Endodermal cell (in vitro differentiated cells): ENCODE results near the gene TYK2. TPM values are rescaled to one million over a fixed set of nuclear protein-coding genes. Genes with fewer than 3 reads are reported as not detected.

Source experiments
- DNase-seq: peaks from one replicate; pipeline ENCODE4 v3.0.0-alpha.2; 2017
- H3K27ac ChIP-seq: 2 replicates; pipeline ENCODE4 v1.5.1; 2013; ENCODE audit warnings: mild to moderate bottlenecking, low read depth, low read length, moderate library complexity
- H3K27me3 ChIP-seq: 2 replicates; pipeline ENCODE4 v1.6.1; 2013; ENCODE audit warnings: mild to moderate bottlenecking, low read length, moderate library complexity; ENCODE audit not compliant: insufficient read depth, control insufficient read depth, poor library complexity, severe bottlenecking
- H3K36me3 ChIP-seq: 2 replicates; pipeline ENCODE4 v1.7.0; 2013; ENCODE audit warnings: mild to moderate bottlenecking, low read length, moderate library complexity; ENCODE audit not compliant: control insufficient read depth, insufficient read depth
- H3K4me1 ChIP-seq: one replicate; pipeline ENCODE4 v1.7.0; 2013; ENCODE audit warnings: low read length; ENCODE audit not compliant: control insufficient read depth, insufficient read depth
- H3K4me3 ChIP-seq: 2 replicates; pipeline ENCODE4 v1.5.1; 2013; ENCODE audit warnings: mild to moderate bottlenecking, low read length, moderate library complexity
- H3K9ac ChIP-seq: 2 replicates; pipeline ENCODE4 v1.6.1; 2013; ENCODE audit warnings: mild to moderate bottlenecking, low read length, moderate library complexity; ENCODE audit not compliant: poor library complexity, severe bottlenecking; ENCODE audit errors: extremely low read depth
- H3K9me3 ChIP-seq: 2 replicates; pipeline ENCODE4 v1.6.1; 2013; ENCODE audit warnings: mild to moderate bottlenecking, low read length, moderate library complexity; ENCODE audit not compliant: control insufficient read depth
- H3K27ac Mint-ChIP-seq: 2 replicates; pipeline ENCODE4 v1.8.0; 2020; ENCODE audit warnings: mixed read lengths
- H3K27me3 Mint-ChIP-seq: 2 replicates; pipeline ENCODE4 v1.8.0; 2021; ENCODE audit warnings: mild to moderate bottlenecking, mixed read lengths; ENCODE audit not compliant: insufficient read depth
- H3K36me3 Mint-ChIP-seq: 2 replicates; pipeline ENCODE4 v1.8.0; 2020; ENCODE audit warnings: low read depth, mixed read lengths
- H3K4me1 Mint-ChIP-seq: 2 replicates; pipeline ENCODE4 v1.8.0; 2020; ENCODE audit warnings: mixed read lengths
- H3K4me3 Mint-ChIP-seq: 2 replicates; pipeline ENCODE4 v1.8.0; 2020; ENCODE audit warnings: mild to moderate bottlenecking, moderate library complexity, mixed read lengths
- H3K9me3 Mint-ChIP-seq: 2 replicates; pipeline ENCODE4 v1.8.0; 2020; ENCODE audit warnings: mild to moderate bottlenecking, mixed read lengths
- CTCF ChIP-seq: fragments of 200-600 bp; sonication (generic); conservative IDR thresholded peaks from 2 replicates; pipeline ENCODE4 v1.5.0; 2021; ENCODE audit warnings: antibody characterized with exemption, mild to moderate bottlenecking
- WGBS, 2 experiments: methylation state at CpG; one replicate each; pipeline versions ENCODE4 v1.1.5 to v1.1.7; 2013; ENCODE audit warnings: missing lambda C conversion rate in 2 of 2, mixed read lengths in 1 of 2; ENCODE audit not compliant: insufficient coverage in 1 of 2, insufficient read length in 1 of 2; 5-methylcytosine and 5-hydroxymethylcytosine counted together
- total RNA-seq, 2 donors: library from RNA; stranded (reverse); fragmentation: NEBNext Ultra II Directional in 1 of 2; extraction: Animal tissue kit (Norgen Biotek cat#: 25700) in 1 of 2; gene quantifications; 2 replicates in 1 of 2; 3 replicates in 1 of 2; pipeline ENCODE4 v1.2.1, GENCODE V29; 2021

TYK2 gene
- total RNA-seq, 2 donors from 2014 or later = 63.5 to 65.8 TPM

GRCh38 chr19:10353793-10354391 lies 26.5 kb downstream of the TYK2 start:
- 38 to 63% methylated on average over 28 to 32 of the region's 32 CpGs for WGBS, 2 experiments
- Mint-ChIP-seq H3K4me3 (peak overlapping the region; percentile 55), H3K9me3 (no peaks in the 10 kb centered on the region), H3K27ac (peak overlapping the region; percentile 58), H3K4me1 (peaks cover 10% of the 10 kb centered on the region), H3K36me3 (peaks cover 29% of the 10 kb centered on the region), H3K27me3 (no peaks in the 10 kb centered on the region)
- DNase-seq = peak; percentile 99
- Histone ChIP-seq H3K9ac (no peak overlapping the region), H3K4me1 (no peaks in the 10 kb centered on the region), H3K9me3 (no peaks in the 10 kb centered on the region), H3K36me3 (peaks cover 17% of the 10 kb centered on the region), H3K4me3 (peak overlapping the region; percentile 53), H3K27ac (peak overlapping the region; percentile 38), H3K27me3 (no peaks in the 10 kb centered on the region)
- TF ChIP-seq CTCF = no peak

GRCh38 chr19:10352764-10353671 lies 27.4 kb downstream of the TYK2 start:
- Mint-ChIP-seq H3K9me3 (no peaks in the 10 kb centered on the region), H3K4me3 (peak overlapping the region; percentile 55), H3K27ac (peak overlapping the region; percentile 59), H3K36me3 (peaks cover 25% of the 10 kb centered on the region), H3K4me1 (peaks cover 10% of the 10 kb centered on the region), H3K27me3 (no peaks in the 10 kb centered on the region)
- Histone ChIP-seq H3K27me3 (no peaks in the 10 kb centered on the region), H3K4me3 (peak overlapping the region; percentile 53), H3K27ac (peak overlapping the region; percentile 38), H3K9me3 (no peaks in the 10 kb centered on the region), H3K36me3 (peaks cover 14% of the 10 kb centered on the region), H3K4me1 (no peaks in the 10 kb centered on the region), H3K9ac (no peak overlapping the region)
- DNase-seq = peak; percentile 96
- WGBS, 2 experiments = 38 to 65% methylated on average over 32 to 63 of the region's 63 CpGs
- no peak for TF ChIP-seq CTCF

- no peak overlapping the region for H3K4me3 Mint-ChIP-seq
- Histone ChIP-seq H3K36me3 (peaks cover 10% of the 10 kb centered on the region), H3K9me3 (no peaks in the 10 kb centered on the region), H3K4me1 (no peaks in the 10 kb centered on the region), H3K4me3 (no peak overlapping the region), H3K27me3 (no peaks in the 10 kb centered on the region), H3K27ac (no peak overlapping the region), H3K9ac (no peak overlapping the region)
- no peak overlapping the region for H3K27ac Mint-ChIP-seq
- no peak for DNase-seq
- H3K36me3 Mint-ChIP-seq = peaks cover 11% of the 10 kb centered on the region
- H3K9me3 Mint-ChIP-seq = no peaks in the 10 kb centered on the region
- TF ChIP-seq CTCF = no peak
- H3K4me1 Mint-ChIP-seq = no peaks in the 10 kb centered on the region
- no peaks in the 10 kb centered on the region for H3K27me3 Mint-ChIP-seq
- 91 to 92% methylated on average over 9 to 10 of the region's 10 CpGs for WGBS, 2 experiments
These were observed 33.9 kb downstream of the TYK2 start for GRCh38 chr19:10346509-10346908.
